K562 (cell line): Measurements from ENCODE around the gene ECM1. TPM values are rescaled to one million over a fixed set of nuclear protein-coding genes. Genes with fewer than 3 reads are reported as not detected.

ENCODE experiments used
- CUX1 ChIP-seq: fragments of 200-800 bp; sonication (Bioruptor generic); IDR thresholded peaks from 2 replicates; pipeline ENCODE4 v1.6.1; 2016; ENCODE audit warnings: missing genetic modification characterization, missing compliant biosample characterization
- FOXP4 ChIP-seq: sonication (generic); formaldehyde crosslinking; IDR thresholded peaks from 2 replicates; pipeline ENCODE4 v1.8.0; 2022; ENCODE audit warnings: mild to moderate bottlenecking, missing genetic modification reagents, borderline replicate concordance
- MAX ChIP-seq: sonication (generic); formaldehyde crosslinking; IDR thresholded peaks from 2 replicates; pipeline ENCODE4 v1.9.0; 2022; ENCODE audit warnings: mild to moderate bottlenecking, missing genetic modification reagents
- MLLT1 ChIP-seq, 2 experiments: fragments of 450-650 bp; IDR thresholded peaks; 2 replicates each; pipeline ENCODE4 v1.6.1; 2016
- NFRKB ChIP-seq: fragments of 450-650 bp; IDR thresholded peaks from 2 replicates; pipeline ENCODE4 v1.6.1; 2016; ENCODE audit warnings: low read depth
- NONO ChIP-seq, 2 experiments: fragments of 200-400 bp in 1 of 2; fragments of 450-650 bp in 1 of 2; formaldehyde crosslinking in 1 of 2; IDR thresholded peaks; 2 replicates each; pipeline ENCODE4 v1.6.1; 2017; ENCODE audit warnings: low read depth in 2 of 2, mild to moderate bottlenecking in 2 of 2, moderate library complexity in 2 of 2, low read length in 1 of 2
- RBM15 ChIP-seq: fragments of 200-400 bp; formaldehyde crosslinking; IDR thresholded peaks from 2 replicates; pipeline ENCODE4 v1.6.1; 2018; ENCODE audit warnings: mild to moderate bottlenecking, low read length, moderate library complexity; ENCODE audit not compliant: insufficient read depth
- SMC3 ChIP-seq: conservative IDR thresholded peaks from 2 replicates; pipeline ENCODE4 v1.6.1; 2011; ENCODE audit warnings: low read depth, low read length, improper control_type of control experiment; ENCODE audit not compliant: insufficient read depth
- SRSF1 ChIP-seq: fragments of 200-400 bp; formaldehyde crosslinking; IDR thresholded peaks from 2 replicates; pipeline ENCODE4 v1.6.1; 2017; ENCODE audit warnings: mild to moderate bottlenecking, low read depth, low read length, moderate library complexity
- SRSF7 ChIP-seq: fragments of 200-400 bp; formaldehyde crosslinking; optimal IDR thresholded peaks from 2 replicates; pipeline ENCODE3; 2017; ENCODE audit warnings: mild to moderate bottlenecking, low read depth, low read length
- TCF7 ChIP-seq: sonication (generic); IDR thresholded peaks from 2 replicates; pipeline ENCODE4 v1.6.1; 2016; ENCODE audit warnings: antibody characterized with exemption, borderline replicate concordance
- U2AF1 ChIP-seq: fragments of 200-400 bp; formaldehyde crosslinking; optimal IDR thresholded peaks from 2 replicates; pipeline ENCODE3; 2017; ENCODE audit warnings: mild to moderate bottlenecking, low read depth, low read length, moderate library complexity
- ZNF41 ChIP-seq: fragments of 250-450 bp; sonication (Bioruptor Pico); conservative IDR thresholded peaks from 2 replicates; pipeline ENCODE4 v1.4.0; 2020; ENCODE audit warnings: mild to moderate bottlenecking
- ZNF586 ChIP-seq: fragments of 450-650 bp; formaldehyde crosslinking; conservative IDR thresholded peaks from 2 replicates; pipeline ENCODE4 v1.4.0; 2020; ENCODE audit warnings: mild to moderate bottlenecking, moderate library complexity
- ZNF699 ChIP-seq: fragments of 250-450 bp; sonication (Bioruptor Pico); IDR thresholded peaks from 2 replicates; pipeline ENCODE4 v1.8.0; 2021; ENCODE audit warnings: mild to moderate bottlenecking, moderate library complexity; ENCODE audit not compliant: insufficient replicate concordance
- ZNF75A ChIP-seq: fragments of 450-650 bp; formaldehyde crosslinking; IDR thresholded peaks from 2 replicates; pipeline ENCODE4 v1.4.0; 2020; ENCODE audit warnings: mild to moderate bottlenecking
- ZZZ3 ChIP-seq: fragments of 450-650 bp; IDR thresholded peaks from 2 replicates; pipeline ENCODE4 v1.6.1; 2016; ENCODE audit warnings: antibody characterized with exemption, mild to moderate bottlenecking, moderate library complexity
- polyA plus RNA-seq, 8 experiments: library from polyadenylated mRNA; depleted of rRNA in 4 of 8; stranded (reverse) in 5 of 8; unstranded in 3 of 8; fragments of >200 nt; fragmentation: Nextera tagmentation in 2 of 8; fragmentation: Illumina TruSeq in 1 of 8; extraction: Ambion mirVana in 2 of 8; extraction: Trizol in 1 of 8; gene quantifications; 2 replicates each; pipeline versions ENCODE4 v1.2.1 to v1.2.3, GENCODE V29; 2011 to 2014; ENCODE audit warnings: inconsistent platforms in 1 of 8, missing spikeins in 1 of 8
- total RNA-seq, 7 experiments: library from RNA; depleted of rRNA in 6 of 7; stranded (reverse); fragments of >200 nt in 6 of 7; fragmentation: Illumina TruSeq in 2 of 7; extraction: Trizol in 2 of 7; gene quantifications; 2 replicates each; pipeline versions ENCODE4 v1.2.1 to v1.2.3, GENCODE V29; 2011 to 2021; ENCODE audit warnings: low replicate concordance in 1 of 7

ECM1 gene
- total and polyA plus RNA-seq, 9 of the 15 experiments (the other 6 are each of a cell fraction or from before 2014, with no cell fraction given): 6.6 to 52.2 (median 12.8) TPM

GRCh38 chr1:150548632-150549495 is 41.0 kb downstream of the ECM1 start, which contains the start of gene ADAMTSL4 (continued):
- TF ChIP-seq MLLT1 (IDR thresholded peaks at IDR 0.05) (0 out of 4 replicates have a peak, but pooled peaks of 1 of the 2 experiments have one; percentile 53), SMC3 (no peak), NONO (IDR thresholded peaks at IDR 0.05; ENCODE audit: low read depth in 2 of 2, low read length in 1 of 2) (no peak), CUX1 (CRISPR knock-in tag) (no peak), RBM15 (no peak), ZNF699 (CRISPR knock-in tag) (no peak), SRSF7 (no peak), MAX (CRISPR knock-in tag) (peak; percentile 92), FOXP4 (CRISPR knock-in tag) (no peak), ZNF41 (CRISPR knock-in tag) (no peak), ZNF75A (CRISPR knock-in tag) (no peak), ZNF586 (CRISPR knock-in tag) (no peak), U2AF1 (peak; percentile 68), NFRKB (0 out of 2 replicates have a peak, but pooled peaks have one; percentile 14), SRSF1 (no peak), TCF7 (no peak), ZZZ3 (no peak)
